Kidney epithelial cell (primary cell): ENCODE results near the gene NHLRC1. TPM values are rescaled to one million over a fixed set of nuclear protein-coding genes. Genes with fewer than 3 reads are reported as not detected.
"Not testable (repeated sequence)": the region's sequence is repeated elsewhere in the genome, so short reads cannot be mapped to it uniquely, and the experiment has no call there.

Experiments used
- DNase-seq: peaks from one replicate; pipeline ENCODE4 v3.0.0-alpha.2; 2010; ENCODE audit warnings: low read depth
- H3K27me3 ChIP-seq: 2 replicates; pipeline ENCODE4 v1.6.0; 2011; ENCODE audit warnings: low read length; ENCODE audit not compliant: control insufficient read depth, insufficient read depth
- H3K36me3 ChIP-seq: 2 replicates; pipeline ENCODE4 v1.5.1; 2011; ENCODE audit warnings: low read length; ENCODE audit not compliant: control insufficient read depth, insufficient read depth
- H3K4me3 ChIP-seq: 2 replicates; pipeline ENCODE4 v1.5.1; 2011; ENCODE audit warnings: low read depth, mild to moderate bottlenecking, control low read depth, low read length
- CTCF ChIP-seq: IDR thresholded peaks from 2 replicates; pipeline ENCODE4 v1.5.1; 2011; ENCODE audit warnings: mild to moderate bottlenecking, moderate library complexity, low read length, control low read depth, inconsistent platforms; ENCODE audit not compliant: insufficient read depth, poor library complexity, severe bottlenecking
- total RNA-seq: library from RNA; depleted of rRNA; stranded (reverse); fragments of >200 nt; gene quantifications from 2 replicates; pipeline ENCODE4 v1.2.3, GENCODE V29; 2015

NHLRC1 gene
- total RNA-seq, 1 donor from 2014 or later = 3.1 TPM

GRCh38 chr6:18153311-18153703 is 30.8 kb upstream of the NHLRC1 start:
- no peaks in the 10 kb centered on the region for H3K36me3 ChIP-seq
- DNase-seq = no peak
- no peak overlapping the region for H3K4me3 ChIP-seq
- H3K27me3 ChIP-seq = no peaks in the 10 kb centered on the region
- no peak for TF ChIP-seq CTCF

GRCh38 chr6:18151801-18152200 is 29.3 kb upstream of the NHLRC1 start:
- H3K27me3 ChIP-seq = no peaks in the 10 kb centered on the region
- no peaks in the 10 kb centered on the region for H3K36me3 ChIP-seq
- H3K4me3 ChIP-seq = no peak overlapping the region
- no peak for TF ChIP-seq CTCF
- DNase-seq = no peak

GRCh38 chr6:18151391-18151790 is 28.9 kb upstream of the NHLRC1 start:
- H3K36me3 ChIP-seq, H3K27me3 ChIP-seq, DNase-seq, H3K4me3 ChIP-seq: not testable (repeated sequence)

GRCh38 chr6:18148304-18149025 is 26.0 kb upstream of the NHLRC1 start:
- TF ChIP-seq CTCF = no peak
- DNase-seq = peak; percentile 65
- Histone ChIP-seq H3K27me3 (no peaks in the 10 kb centered on the region), H3K36me3 (no peaks in the 10 kb centered on the region), H3K4me3 (no peak overlapping the region)

- TF ChIP-seq CTCF = no peak
- H3K4me3 ChIP-seq = no peak overlapping the region
- no peak for DNase-seq
Observed at GRCh38 chr6:18147616-18148015, 25.1 kb upstream of the NHLRC1 start.

GRCh38 chr6:18147160-18147559 is 24.7 kb upstream of the NHLRC1 start:
- DNase-seq = no peak
- TF ChIP-seq CTCF = no peak
- no peak overlapping the region for H3K4me3 ChIP-seq
- H3K36me3 ChIP-seq = peaks cover 1% of the 10 kb centered on the region
- H3K27me3 ChIP-seq = no peaks in the 10 kb centered on the region

More at GRCh38 chr6:18147616-18148015, 25.1 kb upstream of the NHLRC1 start:
- H3K27me3 ChIP-seq = no peaks in the 10 kb centered on the region
- peaks cover 1% of the 10 kb centered on the region for H3K36me3 ChIP-seq
